Inflammatory macrophage treated with lipopolysaccharide for 1 hour (primary cell): Measurements from ENCODE around the gene NOTCH4.
"Not testable (repeated sequence)": the region's sequence is repeated elsewhere in the genome, so short reads cannot be mapped to it uniquely, and the experiment has no call there.

Source experiments
- DNase-seq, 2 donors: peaks; one replicate each; pipeline ENCODE4 v3.0.0-alpha.2; 2020 to 2022

The NOTCH4 gene

GRCh38 chr6:32223258-32224235, at the start of gene NOTCH4:
NOTCH4 (minus strand) TSS chr6:32224067; CDS start chr6:32223928, 139 bp downstream.
- DNase-seq: no peak

- peak; percentile 54 to 55 for DNase-seq
Measured at GRCh38 chr6:32271429-32271828, 47.6 kb upstream of the NOTCH4 start.

GRCh38 chr6:32268459-32268858, 44.6 kb upstream of the NOTCH4 start:
- DNase-seq: not testable (repeated sequence)

GRCh38 chr6:32267035-32267434, 43.2 kb upstream of the NOTCH4 start:
- DNase-seq: no peak

DNA sequence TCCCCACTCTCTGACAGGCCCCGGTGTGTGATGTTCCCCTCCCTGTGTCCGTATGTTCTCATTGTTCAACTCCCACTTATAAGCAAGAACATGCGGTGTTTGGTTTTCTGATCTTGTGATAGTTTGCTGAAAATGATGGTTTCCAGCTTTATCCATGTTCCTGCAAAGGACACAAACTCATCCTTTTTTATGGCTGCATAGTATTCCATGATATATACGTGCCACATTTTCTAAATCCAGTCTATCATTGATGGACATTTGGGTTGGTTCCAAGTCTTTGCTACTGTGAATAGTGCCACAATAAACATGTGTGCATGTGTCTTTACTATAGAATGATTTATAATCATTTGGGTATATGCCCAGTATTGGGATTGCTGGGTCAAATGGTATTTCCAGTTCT, 33.4 kb upstream of the NOTCH4 start:
- DNase-seq: not testable (repeated sequence)

GRCh38 chr6:32255199-32256153, 31.6 kb upstream of the NOTCH4 start:
- DNase-seq: peak; percentile 88 to 93

DNA sequence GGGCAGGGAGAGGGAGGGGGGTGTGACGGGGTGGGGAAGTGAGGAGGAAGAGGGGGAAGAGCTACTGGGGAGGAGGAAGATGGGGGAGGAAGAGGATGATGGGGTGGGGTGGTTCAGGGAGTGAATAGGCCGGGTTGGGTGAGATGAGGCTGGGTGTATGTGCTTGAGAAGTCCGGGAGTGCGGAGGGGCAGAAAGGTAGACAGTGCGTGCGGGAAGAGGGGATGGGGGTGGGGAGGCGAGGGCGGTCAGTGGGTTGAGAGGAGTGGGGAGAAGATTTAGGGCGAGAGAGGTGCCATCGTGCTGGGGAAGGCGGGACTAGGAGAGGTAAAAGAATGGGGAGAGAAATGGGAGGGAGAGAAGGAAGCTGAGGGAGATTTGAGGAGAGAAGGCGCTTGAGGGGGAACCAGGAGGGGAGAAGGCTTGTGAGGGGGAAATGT, 30.9 kb upstream of the NOTCH4 start:
- DNase-seq: no peak

DNA sequence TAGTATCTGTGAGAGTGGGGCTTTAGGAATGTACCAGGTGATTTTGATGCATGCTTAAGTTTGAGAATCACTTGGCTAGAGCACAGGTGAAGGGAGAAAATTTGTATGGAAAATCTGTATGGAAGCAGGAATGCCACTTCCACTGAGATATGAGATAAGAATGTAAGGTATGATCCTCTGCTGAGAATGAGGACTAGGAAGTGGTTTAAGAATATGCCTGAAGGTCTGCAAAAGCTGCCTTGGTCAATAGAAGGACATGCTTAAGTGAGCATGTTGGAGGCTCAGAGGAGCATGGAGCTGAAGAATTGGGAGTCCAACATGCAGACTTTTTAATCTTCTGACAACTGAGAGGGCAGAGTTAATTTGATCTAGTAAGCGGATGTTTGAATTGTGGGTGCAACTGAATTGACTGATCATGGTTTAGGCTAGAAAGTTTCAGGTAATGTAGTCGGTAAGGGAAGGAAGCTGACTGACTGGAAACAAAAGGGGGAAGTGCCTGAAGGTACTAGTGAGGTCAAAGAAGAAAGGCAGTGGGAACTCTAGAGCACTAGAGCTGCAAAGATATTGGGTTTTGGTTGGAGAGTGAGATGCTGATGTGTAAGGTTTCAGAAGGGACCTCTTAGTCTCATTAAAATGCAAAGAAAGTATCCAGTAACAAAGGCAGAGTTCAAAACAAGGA, 28.6 kb upstream of the NOTCH4 start:
- no peak for DNase-seq

DNA sequence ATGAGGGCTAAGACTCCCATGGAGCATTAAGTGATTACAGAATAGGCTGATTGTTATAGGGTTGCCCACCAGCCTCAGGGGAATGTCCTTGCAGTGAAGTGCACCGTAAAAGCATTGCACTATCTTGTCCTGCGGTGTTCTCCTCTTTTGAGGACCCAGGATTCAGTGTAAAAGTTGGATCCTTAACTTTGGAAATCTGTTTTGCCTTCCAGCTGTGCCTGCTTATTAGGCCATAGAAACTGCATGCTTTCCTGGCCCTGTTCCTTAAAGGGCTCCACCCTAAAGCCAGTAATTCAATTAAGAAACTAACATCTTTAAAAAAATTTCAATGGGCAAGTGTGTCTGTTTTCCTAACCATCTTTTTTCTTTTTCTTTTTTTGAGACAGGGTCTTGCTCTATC, 25.4 kb upstream of the NOTCH4 start:
- no peak for DNase-seq

DNA sequence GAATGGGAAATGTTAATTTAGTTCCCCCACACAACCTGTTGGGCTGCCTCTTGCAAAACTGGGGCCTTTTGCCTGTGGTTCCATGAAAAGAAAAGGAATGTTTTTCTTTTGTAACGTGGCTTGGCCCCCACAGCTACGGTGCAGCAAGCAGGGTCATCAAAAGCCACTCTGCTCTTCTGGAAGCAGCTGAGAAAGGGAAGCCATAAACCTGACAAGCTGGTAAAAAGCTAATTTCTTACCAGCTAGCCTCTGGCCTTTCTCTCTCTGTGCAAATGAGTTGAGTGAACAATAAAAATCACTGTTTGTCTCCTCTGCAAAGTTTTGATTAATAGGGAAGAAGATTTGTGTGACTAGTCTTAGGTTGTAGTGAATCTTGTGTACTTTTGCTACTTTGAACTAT, 23.5 kb upstream of the NOTCH4 start:
- no peak for DNase-seq

DNA sequence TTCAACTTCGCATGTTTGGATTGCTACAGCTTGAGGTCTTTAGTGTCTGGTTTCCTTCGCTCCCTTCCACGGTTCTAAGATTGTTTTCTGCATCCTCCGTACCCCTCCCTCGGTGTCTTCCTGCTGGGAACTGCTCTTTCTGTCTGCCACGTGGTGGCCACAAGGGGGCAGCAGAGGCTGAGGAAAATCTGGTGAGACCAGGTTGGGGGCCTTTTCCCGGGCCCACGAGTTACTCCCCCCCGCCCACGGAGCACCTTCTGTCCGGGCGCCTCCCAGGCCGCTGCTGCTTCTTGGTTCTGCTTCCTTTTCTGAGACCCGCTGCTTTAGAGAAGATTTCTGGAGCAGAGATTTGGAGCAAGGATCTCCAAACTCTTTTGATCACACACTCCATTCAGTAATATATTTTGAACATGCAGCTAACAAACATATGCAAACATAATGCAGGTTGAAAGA, 21.1 kb upstream of the NOTCH4 start:
- DNase-seq: peak; percentile 70 to 87

- no peak for DNase-seq
Measured at GRCh38 chr6:32244270-32244669, 20.4 kb upstream of the NOTCH4 start.

DNA sequence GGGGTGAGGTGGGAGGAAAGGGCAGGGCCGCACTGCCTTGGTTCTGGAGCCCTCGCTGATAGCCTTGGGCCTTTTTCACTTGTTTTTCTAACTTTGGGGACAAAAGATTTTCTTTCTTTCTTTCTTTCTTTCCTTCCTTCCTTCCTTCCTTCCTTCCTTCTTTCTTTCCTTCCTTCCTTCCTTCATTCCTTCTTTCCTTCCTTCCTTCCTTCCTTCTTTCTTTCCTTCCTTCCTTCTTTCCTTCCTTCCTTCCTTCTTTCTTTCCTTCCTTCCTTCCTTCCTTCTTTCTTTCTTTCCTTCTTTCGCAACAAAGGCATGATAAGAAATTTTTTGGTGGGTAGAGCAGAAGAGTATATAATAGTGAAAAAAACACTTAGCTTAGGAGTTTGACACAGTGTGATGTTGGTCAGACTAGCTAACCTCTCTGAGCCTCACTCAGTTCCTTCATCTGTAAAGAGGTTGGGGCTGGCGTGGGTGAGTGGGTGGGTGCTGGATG, 18.5 kb upstream of the NOTCH4 start:
- not testable (repeated sequence) for DNase-seq

GRCh38 chr6:32240686-32241085, 16.8 kb upstream of the NOTCH4 start:
- DNase-seq: no peak

GRCh38 chr6:32239462-32239861, 15.6 kb upstream of the NOTCH4 start:
- no peak for DNase-seq

GRCh38 chr6:32234934-32235333, 11.1 kb upstream of the NOTCH4 start:
- DNase-seq: no peak

- DNase-seq: no peak
Measured at GRCh38 chr6:32226434-32226833, 2.6 kb upstream of the NOTCH4 start.

DNA sequence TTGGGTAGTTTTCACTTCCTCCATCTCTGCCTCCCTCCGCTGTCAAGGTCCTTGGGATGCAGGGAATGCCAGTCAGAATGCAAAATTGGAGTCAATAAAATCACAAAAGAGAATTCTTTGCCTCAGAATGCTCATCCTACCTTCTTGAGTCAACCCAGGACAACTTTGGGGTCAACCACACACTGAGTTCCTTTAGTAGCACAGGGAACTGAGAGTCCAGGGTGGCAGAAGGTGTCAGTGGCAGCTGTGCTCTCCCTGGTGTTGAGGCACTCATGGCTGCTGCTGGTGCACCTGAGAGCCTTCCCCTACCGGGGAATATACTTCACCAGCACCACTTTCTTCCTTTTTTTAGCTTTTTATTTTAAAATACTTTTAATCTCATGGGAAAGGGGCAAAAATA, 829 bp upstream of the NOTCH4 start:
- DNase-seq: no peak

DNA sequence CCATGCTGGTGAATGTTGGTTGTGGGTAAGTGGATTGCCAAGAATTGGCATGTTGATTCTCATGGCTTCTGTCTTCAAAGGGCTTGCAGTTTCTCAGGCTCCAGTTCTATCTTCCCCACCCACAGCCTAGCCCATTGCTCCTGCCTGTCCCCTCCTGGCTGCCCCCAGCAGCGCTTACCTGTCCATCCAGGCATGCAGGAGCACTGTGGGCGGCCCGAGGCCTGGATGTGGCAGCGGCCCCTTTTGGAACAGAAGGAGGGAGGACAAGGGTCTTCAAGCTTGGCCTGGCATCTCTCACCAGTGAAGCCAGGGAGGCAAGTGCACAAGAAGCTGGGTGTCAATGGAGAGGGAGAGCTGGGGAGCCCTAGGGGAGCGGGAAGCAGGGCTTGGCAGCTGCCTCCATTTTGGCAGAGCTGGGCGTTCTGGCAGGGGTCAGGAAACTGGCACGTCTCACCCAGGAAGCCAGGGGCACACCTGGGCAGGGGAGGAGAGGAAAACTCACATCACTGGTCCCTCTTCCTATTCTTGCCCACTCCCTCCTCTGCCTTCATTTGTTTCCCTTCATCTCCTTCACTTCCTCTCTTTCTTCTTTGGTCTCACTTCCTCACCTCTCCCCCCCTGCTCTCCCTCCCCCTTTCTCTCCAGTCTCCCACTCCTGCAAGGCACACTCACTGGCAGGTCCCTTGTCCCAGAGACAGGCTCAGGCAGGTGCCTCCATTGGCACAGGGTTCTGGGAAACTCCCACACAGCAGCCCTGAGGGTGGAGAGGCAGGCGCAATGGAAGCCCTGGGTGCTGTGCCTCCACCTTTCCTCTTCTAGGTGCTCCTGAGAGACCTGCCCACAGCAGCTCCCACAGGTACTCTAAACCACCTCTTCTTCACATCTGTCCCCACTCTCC, 1.3 kb downstream of the NOTCH4 start:
- no peak for DNase-seq

DNA sequence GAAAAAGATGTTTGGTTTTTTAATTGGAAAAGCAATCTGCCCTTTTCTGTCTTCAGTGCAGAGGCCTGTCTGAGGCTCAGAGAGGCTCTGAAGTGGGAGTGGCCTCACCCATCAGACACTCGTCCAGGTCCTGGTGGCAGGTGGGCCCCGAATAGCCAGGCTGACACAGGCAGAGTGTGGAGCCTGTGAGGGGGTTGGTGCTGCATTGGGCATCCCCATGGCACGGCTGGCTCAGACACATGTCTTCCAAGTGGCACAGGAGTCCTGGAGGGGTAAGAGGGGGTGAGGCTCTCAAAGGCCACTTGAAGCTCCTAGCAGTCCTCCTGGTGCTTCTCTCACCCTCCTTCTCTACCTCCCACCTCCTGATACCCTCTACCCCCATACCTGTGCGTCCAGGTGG, 3.8 kb downstream of the NOTCH4 start:
- DNase-seq: no peak

- no peak for DNase-seq
Measured at GRCh38 chr6:32218167-32218566, 5.7 kb downstream of the NOTCH4 start.
